ENCODE results near the gene STAT4. TPM values are rescaled to one million over a fixed set of nuclear protein-coding genes. Genes with fewer than 3 reads are reported as not detected.

STAT4 gene
- total RNA-seq, 1 experiment from 2014 or later = 0.33 TPM

GRCh38 chr2:191059308-191059707 lies 91.5 kb downstream of the STAT4 start:
- no peak overlapping the region for H4K8ac ChIP-seq (replicated peaks; ENCODE audit: insufficient read length, low read depth, low read length)
- no peak overlapping the region for H4K5ac ChIP-seq (ENCODE audit: insufficient read length, low read depth, low read length)
- H3K18ac ChIP-seq (ENCODE audit: insufficient read length, low read depth, low read length) = no peak overlapping the region
- no peaks in the 10 kb centered on the region for H3K36me3 Mint-ChIP-seq (ENCODE audit: insufficient read depth in 1 of 3, low read depth in 3 of 3)
- H3K27me3 Mint-ChIP-seq (ENCODE audit: low read depth) = no peaks in the 10 kb centered on the region
- H3K27me3 ChIP-seq (ENCODE audit: insufficient read depth, low read length) = no peaks in the 10 kb centered on the region
- no peak overlapping the region for H2AFZ ChIP-seq (ENCODE audit: low read length)
- no peak for TF ChIP-seq CTCF (conservative IDR thresholded peaks at IDR 0.05)
- H3K23me2 ChIP-seq (ENCODE audit: insufficient read length, low read depth, low read length, poor library complexity, severe bottlenecking) = no peaks in the 10 kb centered on the region
- no peak overlapping the region for H3T11ph ChIP-seq (ENCODE audit: low read length)
- H2BK5ac ChIP-seq (ENCODE audit: insufficient read length, low read length) = no peak overlapping the region
- H4K91ac ChIP-seq (ENCODE audit: insufficient read length, low read depth, low read length) = no peak overlapping the region
- no peaks in the 10 kb centered on the region for H3K9me3 ChIP-seq (ENCODE audit: control insufficient read depth, low read depth, low read length)
- no peak overlapping the region for H2BK12ac ChIP-seq (ENCODE audit: insufficient read length, low read depth, low read length)
- no peak overlapping the region for H2BK15ac ChIP-seq (ENCODE audit: low read depth, low read length)
- H2AK5ac ChIP-seq (ENCODE audit: insufficient read length, low read length) = no peak overlapping the region
- no peaks in the 10 kb centered on the region for H4K20me1 ChIP-seq (ENCODE audit: control insufficient read depth, insufficient read depth, insufficient read length)
- no peak overlapping the region for H3K56ac ChIP-seq (ENCODE audit: insufficient read length, low read depth, low read length)
- H3K14ac ChIP-seq (ENCODE audit: insufficient read depth, low read length) = no peak overlapping the region
- no peaks in the 10 kb centered on the region for H3K79me1 ChIP-seq (ENCODE audit: insufficient read depth, low read depth, low read length, poor library complexity, severe bottlenecking)
- no CpG with 5 or more reads among the region's 3 CpGs for WGBS (ENCODE audit: extremely low coverage, insufficient read length, low lambda C conversion rate)
- H3K4me2 ChIP-seq (ENCODE audit: insufficient read depth, insufficient read length, low read length) = no peak overlapping the region
- no peaks in the 10 kb centered on the region for H3K4me1 Mint-ChIP-seq
- no peaks in the 10 kb centered on the region for H3K9me3 Mint-ChIP-seq
- no peaks in the 10 kb centered on the region for H3K4me1 ChIP-seq (ENCODE audit: insufficient read depth, low read length)
- no peak overlapping the region for H3K4me3 Mint-ChIP-seq
- no peak overlapping the region for H3K23ac ChIP-seq (ENCODE audit: insufficient read length, low read depth, low read length)
- no peak overlapping the region for H2BK120ac ChIP-seq (ENCODE audit: low read depth, low read length, poor library complexity, severe bottlenecking)
- DNase-seq = no peak
- no peak overlapping the region for H2BK20ac ChIP-seq (ENCODE audit: low read depth, low read length, poor library complexity, severe bottlenecking)
- H3K79me2 ChIP-seq (ENCODE audit: insufficient read depth, low read length) = no peaks in the 10 kb centered on the region
- H3K4ac ChIP-seq (ENCODE audit: low read depth, low read length) = no peak overlapping the region
- no peak overlapping the region for H3K27ac ChIP-seq (ENCODE audit: insufficient read length, low read depth, low read length)
- no peak overlapping the region for H3K9ac ChIP-seq (ENCODE audit: extremely low read depth, insufficient read length, low read length)
- H3K27ac Mint-ChIP-seq = no peak overlapping the region
